MCF 10A (cell line): ENCODE results near the gene PCNX2. TPM values are rescaled to one million over a fixed set of nuclear protein-coding genes. Genes with fewer than 3 reads are reported as not detected.

ENCODE experiments used
- BruUV-seq: library from RNA; stranded (reverse); fragments of 400-500 nt; replicated peaks from 2 replicates; lab custom pipeline; 2021; lab: Mats Ljungman, UMichigan
- CTCF ChIA-PET: fragments of 300-600 bp; sonication (Branson Sonifier 250); formaldehyde crosslinking; extraction: SDS; loops from one replicate; lab custom pipeline; 2021; ENCODE audit warnings: antibody characterized with exemption, inconsistent platforms; lab: Yijun Ruan, JAX
- POLR2A ChIA-PET: fragments of 300-600, 350-650 bp; sonication (Branson Sonifier 250); formaldehyde crosslinking; extraction: SDS; loops from one replicate; lab custom pipeline; 2020; ENCODE audit warnings: antibody characterized with exemption, inconsistent platforms; lab: Yijun Ruan, JAX
- DNase-seq: peaks from one replicate; pipeline ENCODE4 v3.0.0-alpha.2; 2018; ENCODE audit not compliant: unreplicated experiment
- H3K27ac Mint-ChIP-seq: one replicate; pipeline ENCODE4 v1.8.0; 2022; ENCODE audit warnings: mild to moderate bottlenecking, low read depth, mixed read lengths; ENCODE audit not compliant: unreplicated experiment
- H3K27me3 Mint-ChIP-seq: one replicate; pipeline ENCODE4 v1.8.0; 2022; ENCODE audit warnings: mixed read lengths; ENCODE audit not compliant: insufficient read depth, unreplicated experiment
- H3K36me3 Mint-ChIP-seq: one replicate; pipeline ENCODE4 v1.8.0; 2022; ENCODE audit warnings: mild to moderate bottlenecking, moderate library complexity, mixed read lengths; ENCODE audit not compliant: insufficient read depth, unreplicated experiment
- H3K4me1 Mint-ChIP-seq: one replicate; pipeline ENCODE4 v1.8.0; 2022; ENCODE audit warnings: mixed read lengths; ENCODE audit not compliant: insufficient read depth, unreplicated experiment
- H3K4me3 Mint-ChIP-seq: one replicate; pipeline ENCODE4 v1.8.0; 2022; ENCODE audit warnings: mild to moderate bottlenecking, moderate library complexity, mixed read lengths; ENCODE audit not compliant: unreplicated experiment
- H3K9me3 Mint-ChIP-seq: one replicate; pipeline ENCODE4 v1.8.0; 2022; ENCODE audit warnings: mixed read lengths; ENCODE audit not compliant: unreplicated experiment
- CTCF ChIP-seq: fragments of 200-600 bp; IDR thresholded peaks from one replicate; pipeline ENCODE4 v1.8.0; 2022; ENCODE audit warnings: antibody characterized with exemption, mild to moderate bottlenecking; ENCODE audit not compliant: unreplicated experiment
- intact Hi-C: fragments of 100-400 bp; cut with micrococcal nuclease; formaldehyde crosslinking; loops from 2 replicates; pipeline ENCODE4 v1.14.1; 2022
- total RNA-seq: library from RNA; stranded (reverse); gene quantifications from 2 replicates; pipeline ENCODE4 v1.2.3, GENCODE V29; 2022

The PCNX2 gene
- total RNA-seq, 1 experiment from 2014 or later, result 80.5 TPM

- peak; percentile 52 for DNase-seq
- POLR2A ChIA-PET, result interaction anchor here (0.6 to 3.3 kb wide), 23 partner anchors 10 to 1202 kb away, joined by 3 to 24 read pairs (median 4); partner anchors contain the start of gene SIPA1L2
- BruUV-seq, result no TSS peak
- CTCF ChIA-PET, result interaction anchor here (0.9 to 2.6 kb wide), 5 partner anchors 15 to 324 kb away, joined by 4 to 12 read pairs (median 8); partner anchors contain the start of gene SIPA1L2
- Mint-ChIP-seq H3K4me3 (peak overlapping the region; percentile 89), H3K27ac (peak overlapping the region; percentile 84), H3K36me3 (peaks cover 18% of the 10 kb centered on the region), H3K27me3 (no peaks in the 10 kb centered on the region), H3K4me1 (peaks cover 37% of the 10 kb centered on the region), H3K9me3 (no peaks in the 10 kb centered on the region)
- TF ChIP-seq CTCF, result no peak
- intact Hi-C loops, result loop anchor here (2.0 to 5.0 kb wide), 3 partner anchors 84 to 291 kb away; no protein-coding TSS in a partner anchor
These were observed 344.3 kb downstream of the PCNX2 start for GRCh38 chr1:232951180-232951579.

GRCh38 chr1:232950197-232951176 lies 345.0 kb downstream of the PCNX2 start, which contains the start of gene NTPCR:
NTPCR (plus strand) TSS chr1:232950611; CDS start chr1:232950711, 100 bp downstream.
- Mint-ChIP-seq H3K4me3 (peak within 1 kb of the TSS; percentile 89), H3K4me1 (peaks cover 37% of the 10 kb centered on the region), H3K27ac (peak within 1 kb of the TSS; percentile 84), H3K9me3 (no peaks in the 10 kb centered on the region), H3K36me3 (peaks cover 11% of the 10 kb centered on the region), H3K27me3 (no peaks in the 10 kb centered on the region)
- ChIA-PET POLR2A (interaction anchor here (0.6 to 3.4 kb wide), 27 partner anchors 9 to 1203 kb away, joined by 3 to 24 read pairs (median 4); partner anchors contain the start of gene SIPA1L2), CTCF (interaction anchor here (0.6 to 2.4 kb wide), 5 partner anchors 14 to 953 kb away, joined by 3 to 8 read pairs (median 4); partner anchors contain the start of gene SIPA1L2)
- peak; percentile 98 for DNase-seq
- peak; percentile 20 for TF ChIP-seq CTCF
- intact Hi-C loops, result loop anchor here (2.0 to 5.0 kb wide), 3 partner anchors 83 to 292 kb away; no protein-coding TSS in a partner anchor
- BruUV-seq, result TSS peak; percentile 42

GRCh38 chr1:232949636-232950196 lies 345.8 kb downstream of the PCNX2 start:
- intact Hi-C loops, result loop anchor here (2.0 to 5.0 kb wide), 3 partner anchors 82 to 293 kb away; no protein-coding TSS in a partner anchor
- H3K4me3 Mint-ChIP-seq, result peak overlapping the region; percentile 89
- TF ChIP-seq CTCF, result no peak
- H3K9me3 Mint-ChIP-seq, result no peaks in the 10 kb centered on the region
- POLR2A ChIA-PET, result interaction anchor here (0.6 to 3.4 kb wide), 19 partner anchors 11 to 345 kb away, joined by 3 to 15 read pairs (median 4); no protein-coding TSS in a partner anchor
- no peak for DNase-seq
- peaks cover 9% of the 10 kb centered on the region for H3K36me3 Mint-ChIP-seq
- peaks cover 34% of the 10 kb centered on the region for H3K4me1 Mint-ChIP-seq
- H3K27me3 Mint-ChIP-seq, result no peaks in the 10 kb centered on the region
- peak overlapping the region; percentile 84 for H3K27ac Mint-ChIP-seq
- TSS peak; percentile 85 for BruUV-seq
- CTCF ChIA-PET, result interaction anchor here (0.6 to 1.3 kb wide), 5 partner anchors 9 to 954 kb away, joined by 3 to 5 read pairs (median 3); no protein-coding TSS in a partner anchor
